IMR-90 (cell line): Measurements from ENCODE around the gene SLAMF7. TPM values are rescaled to one million over a fixed set of nuclear protein-coding genes. Genes with fewer than 3 reads are reported as not detected.

ENCODE experiments used
- ATAC-seq: fragments of 200-7000 bp; cut with Tn5 transposase; 2 replicates; pipeline ENCODE4 v1.9.1; 2020; ENCODE audit warnings: low read depth, mild to moderate bottlenecking, moderate library complexity
- BruUV-seq: library from RNA; stranded (reverse); fragments of 400-500 nt; replicated peaks from 2 replicates; lab custom pipeline; 2021; lab: Mats Ljungman, UMichigan
- CTCF ChIA-PET: fragments of 300-600 bp; formaldehyde crosslinking; extraction: SDS; loops from one replicate; lab custom pipeline; 2021; ENCODE audit warnings: antibody characterized with exemption; lab: Yijun Ruan, JAX
- POLR2A ChIA-PET: fragments of 300-600 bp; sonication (Branson Sonifier 250); formaldehyde crosslinking; loops from one replicate; lab custom pipeline; 2022; ENCODE audit warnings: antibody characterized with exemption; ENCODE audit not compliant: unreplicated experiment; lab: Charles Lee
- DNase-seq: peaks from one replicate; pipeline ENCODE4 v3.0.0; 2013
- H2AFZ ChIP-seq: replicated peaks from 2 replicates; pipeline ENCODE3; 2013; ENCODE audit warnings: low read length, mild to moderate bottlenecking; ENCODE audit not compliant: poor library complexity
- H2AK5ac ChIP-seq: 2 replicates; pipeline ENCODE4 v1.6.1; 2013; ENCODE audit warnings: low read depth, low read length, inconsistent platforms
- H2AK9ac ChIP-seq: replicated peaks from 2 replicates; pipeline ENCODE3; 2013; ENCODE audit warnings: mild to moderate bottlenecking, low read depth, low read length, moderate library complexity; ENCODE audit not compliant: poor library complexity
- H2BK120ac ChIP-seq: 2 replicates; pipeline ENCODE4 v1.6.1; 2013; ENCODE audit warnings: low read depth, low read length, inconsistent platforms
- H2BK15ac ChIP-seq: 3 replicates; pipeline ENCODE4 v1.6.1; 2013; ENCODE audit warnings: low read depth, low read length, inconsistent platforms
- H2BK20ac ChIP-seq: 2 replicates; pipeline ENCODE4 v1.6.1; 2013; ENCODE audit warnings: low read depth, mild to moderate bottlenecking, inconsistent platforms, low read length, moderate library complexity
- H2BK5ac ChIP-seq: 2 replicates; pipeline ENCODE4 v1.6.1; 2013; ENCODE audit warnings: mild to moderate bottlenecking, low read depth, low read length, inconsistent platforms; ENCODE audit not compliant: poor library complexity, severe bottlenecking
- H3K14ac ChIP-seq: replicated peaks from 2 replicates; pipeline ENCODE4 v1.6.1; 2013; ENCODE audit warnings: low read depth, low read length, inconsistent platforms
- H3K18ac ChIP-seq: 2 replicates; pipeline ENCODE4 v1.6.1; 2013; ENCODE audit warnings: low read depth, low read length, control low read depth
- H3K23ac ChIP-seq: 2 replicates; pipeline ENCODE4 v1.6.1; 2013; ENCODE audit warnings: low read depth, low read length, inconsistent platforms
- H3K27ac ChIP-seq: 2 replicates; pipeline ENCODE4 v1.5.1; 2013; ENCODE audit warnings: mild to moderate bottlenecking, control low read depth, low read length; ENCODE audit not compliant: insufficient read depth
- H3K27me3 ChIP-seq: 2 replicates; pipeline ENCODE4 v1.6.1; 2013; ENCODE audit warnings: low read length; ENCODE audit not compliant: control insufficient read depth, insufficient read depth
- H3K36me3 ChIP-seq: 2 replicates; pipeline ENCODE4 v1.6.1; 2013; ENCODE audit warnings: low read length, mixed read lengths; ENCODE audit not compliant: control insufficient read depth, insufficient read depth
- H3K4ac ChIP-seq: 2 replicates; pipeline ENCODE4 v1.6.1; 2013; ENCODE audit warnings: low read depth, low read length, inconsistent platforms
- H3K4me1 ChIP-seq: 2 replicates; pipeline ENCODE4 v1.6.1; 2013; ENCODE audit warnings: low read length, mixed read lengths; ENCODE audit not compliant: control insufficient read depth, insufficient read depth
- H3K4me2 ChIP-seq: 2 replicates; pipeline ENCODE4 v1.6.1; 2013; ENCODE audit warnings: low read depth, mild to moderate bottlenecking, control low read depth, low read length, moderate library complexity
- H3K4me3 ChIP-seq: 2 replicates; pipeline ENCODE4 v1.5.1; 2013; ENCODE audit warnings: low read depth, mild to moderate bottlenecking, control low read depth, low read length, moderate library complexity; ENCODE audit not compliant: insufficient read depth
- H3K56ac ChIP-seq: 2 replicates; pipeline ENCODE4 v1.6.1; 2013; ENCODE audit warnings: low read length, inconsistent platforms; ENCODE audit not compliant: insufficient read depth; ENCODE audit errors: extremely low read depth
- H3K79me1 ChIP-seq, 2 experiments: 2 replicates each; pipeline ENCODE4 v1.6.1; 2013; ENCODE audit warnings: low read length in 2 of 2, inconsistent platforms in 1 of 2, low read depth in 1 of 2
- H3K9ac ChIP-seq: 2 replicates; pipeline ENCODE4 v1.6.1; 2013; ENCODE audit warnings: low read depth, low read length, control low read depth
- H3K9me1 ChIP-seq: 2 replicates; pipeline ENCODE4 v1.6.1; 2013; ENCODE audit warnings: low read length, inconsistent platforms; ENCODE audit not compliant: insufficient read depth
- H3K9me3 ChIP-seq: 2 replicates; pipeline ENCODE4 v1.6.1; 2013; ENCODE audit warnings: low read length; ENCODE audit not compliant: control insufficient read depth, insufficient read depth
- H4K20me1 ChIP-seq: 2 replicates; pipeline ENCODE4 v1.6.1; 2013; ENCODE audit warnings: low read length, inconsistent platforms; ENCODE audit not compliant: insufficient read depth
- H4K5ac ChIP-seq: 2 replicates; pipeline ENCODE4 v1.6.1; 2013; ENCODE audit warnings: mild to moderate bottlenecking, low read depth, low read length, control low read depth
- H4K8ac ChIP-seq, 2 experiments: 2 replicates each; pipeline ENCODE4 v1.6.1; 2013; ENCODE audit warnings: low read depth in 2 of 2, low read length in 2 of 2, control low read depth in 1 of 2, inconsistent platforms in 1 of 2
- H4K91ac ChIP-seq: 2 replicates; pipeline ENCODE4 v1.6.1; 2013; ENCODE audit warnings: low read depth, low read length, inconsistent platforms; ENCODE audit not compliant: insufficient read depth
- BHLHE40 ChIP-seq: fragments of 150-350 bp; IDR thresholded peaks from 2 replicates; pipeline ENCODE4 v1.6.1; 2016; ENCODE audit warnings: mild to moderate bottlenecking, low read depth, low read length
- CEBPB ChIP-seq: IDR thresholded peaks from 2 replicates; pipeline ENCODE4 v1.6.1; 2012; ENCODE audit warnings: low read depth, low read length, improper control_type of control experiment
- CHD1 ChIP-seq: IDR thresholded peaks from 2 replicates; pipeline ENCODE4 v1.6.1; 2012; ENCODE audit warnings: low read depth, low read length, improper control_type of control experiment
- FOS ChIP-seq: fragments of 150-350 bp; IDR thresholded peaks from 2 replicates; pipeline ENCODE4 v1.6.1; 2016; ENCODE audit warnings: low read depth, low read length
- MAFK ChIP-seq: IDR thresholded peaks from 2 replicates; pipeline ENCODE4 v1.6.1; 2012; ENCODE audit warnings: low read depth, low read length, improper control_type of control experiment
- MXI1 ChIP-seq: IDR thresholded peaks from 2 replicates; pipeline ENCODE4 v1.6.1; 2012; ENCODE audit warnings: low read depth, mild to moderate bottlenecking, low read length, moderate library complexity, borderline replicate concordance
- NFE2L2 ChIP-seq: fragments of 150-350 bp; IDR thresholded peaks from 2 replicates; pipeline ENCODE4 v1.6.1; 2016; ENCODE audit warnings: low read depth, mild to moderate bottlenecking, low read length
- POLR2A ChIP-seq: IDR thresholded peaks from 2 replicates; pipeline ENCODE4 v1.6.1; 2012; ENCODE audit warnings: mild to moderate bottlenecking, low read depth, low read length
- RCOR1 ChIP-seq: IDR thresholded peaks from 2 replicates; pipeline ENCODE4 v1.6.1; 2012; ENCODE audit warnings: mild to moderate bottlenecking, low read length, improper control_type of control experiment; ENCODE audit not compliant: insufficient replicate concordance
- RFX5 ChIP-seq: IDR thresholded peaks from 2 replicates; pipeline ENCODE4 v1.8.0; 2012; ENCODE audit warnings: low read depth, mild to moderate bottlenecking, low read length, moderate library complexity
- SMC3 ChIP-seq: fragments of 150-350 bp; IDR thresholded peaks from 2 replicates; pipeline ENCODE4 v1.6.1; 2016; ENCODE audit warnings: low read depth, mild to moderate bottlenecking, antibody characterized with exemption, low read length, moderate library complexity
- WGBS, 2 experiments: methylation state at CpG; one replicate each; pipeline versions ENCODE4 v1.1.5 to v1.1.7; 2013; ENCODE audit warnings: missing lambda C conversion rate in 2 of 2; ENCODE audit not compliant: insufficient read length in 1 of 2; ENCODE audit errors: extremely low coverage in 2 of 2; 5-methylcytosine and 5-hydroxymethylcytosine counted together
- dilution Hi-C: fragments of 300-500 bp; cut with HindIII; formaldehyde crosslinking; loops from one replicate; pipeline ENCODE4 v1.14.3; 2018; ENCODE audit warnings: low sequenced_read_pairs; ENCODE audit not compliant: unreplicated experiment
- in situ Hi-C: fragments of 300-500 bp; cut with MboI; formaldehyde crosslinking; loops from 3 replicates; pipeline ENCODE4 v1.14.3; 2019; ENCODE audit warnings: low sequenced_read_pairs, inconsistent platforms, mixed read lengths
- intact Hi-C: fragments of 100-400 bp; cut with micrococcal nuclease; formaldehyde crosslinking; loops from 2 replicates; pipeline ENCODE4 v1.10.0; 2022
- polyA plus RNA-seq, 3 experiments: library from polyadenylated mRNA; depleted of rRNA; stranded (reverse); fragments of >200 nt; gene quantifications; 2 replicates each; pipeline ENCODE4 v1.2.3, GENCODE V29; 2012; ENCODE audit warnings: low replicate concordance in 1 of 3
- total RNA-seq: library from RNA; depleted of rRNA; stranded (reverse); fragments of >200 nt; gene quantifications from 2 replicates; pipeline ENCODE4 v1.2.3, GENCODE V29; 2012
- TF ChIP-seq, protein P1 (sequence below): fragments of 150-350 bp; IDR thresholded peaks from 2 replicates; pipeline ENCODE4 v1.6.1; 2017; ENCODE audit warnings: mild to moderate bottlenecking, antibody characterized with exemption, low read length, low read depth
- TF ChIP-seq, protein P2 (sequence below): conservative IDR thresholded peaks from 2 replicates; pipeline ENCODE4 v1.5.1; 2012; ENCODE audit warnings: mild to moderate bottlenecking, low read depth, low read length, improper control_type of control experiment
- TF ChIP-seq, protein P3 (sequence below): fragments of 150-350 bp; IDR thresholded peaks from 2 replicates; pipeline ENCODE4 v1.6.1; 2016; ENCODE audit warnings: low read depth, mild to moderate bottlenecking, low read length, moderate library complexity, borderline replicate concordance

SLAMF7 gene
- total and polyA plus RNA-seq, 2 of the 4 experiments (the other 2 are of a cell fraction) = not detected

DNA sequence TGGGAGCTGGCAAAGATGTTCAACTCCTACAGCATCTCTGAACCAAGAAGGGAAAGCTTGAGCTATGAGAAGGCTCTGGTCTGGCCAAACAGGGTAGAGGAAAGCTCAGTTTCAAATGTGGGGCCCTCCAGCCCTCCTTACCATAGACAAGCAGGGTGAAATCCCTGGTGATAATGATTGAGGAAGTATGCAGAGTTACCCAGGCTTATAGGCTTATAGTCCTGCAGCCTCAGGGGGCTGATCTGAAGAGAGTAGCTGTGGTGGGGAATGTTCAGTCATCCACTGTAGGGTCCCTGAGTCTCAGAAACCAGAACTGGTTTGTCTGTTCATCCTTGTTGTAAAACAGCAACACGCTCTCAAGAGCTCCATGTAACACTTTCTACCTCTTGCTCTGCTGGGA lies 37.1 kb downstream of the SLAMF7 start:
- Histone ChIP-seq H3K9me1 (no peaks in the 10 kb centered on the region), H2AK5ac (no peak overlapping the region), H3K27me3 (no peaks in the 10 kb centered on the region), H3K9ac (no peak overlapping the region), H4K91ac (no peak overlapping the region), H2BK120ac (no peak overlapping the region), H3K56ac (no peak overlapping the region), H3K18ac (no peak overlapping the region), H3K36me3 (no peaks in the 10 kb centered on the region), H3K4ac (no peak overlapping the region), H3K4me1 (no peaks in the 10 kb centered on the region), H2AFZ (no peak overlapping the region), H4K5ac (no peak overlapping the region), H2BK5ac (no peak overlapping the region), H3K9me3 (no peaks in the 10 kb centered on the region), H3K14ac (no peak overlapping the region), H3K23ac (no peak overlapping the region), H3K4me2 (no peak overlapping the region), H2BK15ac (no peak overlapping the region), H3K79me1 (no peaks in the 10 kb centered on the region), H2AK9ac (no peak overlapping the region), H2BK20ac (no peak overlapping the region), H4K20me1 (no peaks in the 10 kb centered on the region), H4K8ac (no peak overlapping the region), H3K4me3 (no peak overlapping the region), H3K27ac (no peak overlapping the region)
- dilution Hi-C loops (no loop called here), in situ Hi-C loops (no loop called here), intact Hi-C loops (no loop called here)
- ATAC-seq (no peak), DNase-seq (no peak)
- CTCF ChIA-PET = no interaction called here
- BruUV-seq = no TSS peak
- TF ChIP-seq, protein P1, sequence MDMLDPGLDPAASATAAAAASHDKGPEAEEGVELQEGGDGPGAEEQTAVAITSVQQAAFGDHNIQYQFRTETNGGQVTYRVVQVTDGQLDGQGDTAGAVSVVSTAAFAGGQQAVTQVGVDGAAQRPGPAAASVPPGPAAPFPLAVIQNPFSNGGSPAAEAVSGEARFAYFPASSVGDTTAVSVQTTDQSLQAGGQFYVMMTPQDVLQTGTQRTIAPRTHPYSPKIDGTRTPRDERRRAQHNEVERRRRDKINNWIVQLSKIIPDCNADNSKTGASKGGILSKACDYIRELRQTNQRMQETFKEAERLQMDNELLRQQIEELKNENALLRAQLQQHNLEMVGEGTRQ = no peak
- TF ChIP-seq POLR2A (no peak), NFE2L2 (no peak), BHLHE40 (no peak), MAFK (no peak), RFX5 (no peak), FOS (no peak), CHD1 (no peak), SMC3 (no peak), CEBPB (no peak), RCOR1 (no peak), MXI1 (no peak)
- TF ChIP-seq, protein P2, sequence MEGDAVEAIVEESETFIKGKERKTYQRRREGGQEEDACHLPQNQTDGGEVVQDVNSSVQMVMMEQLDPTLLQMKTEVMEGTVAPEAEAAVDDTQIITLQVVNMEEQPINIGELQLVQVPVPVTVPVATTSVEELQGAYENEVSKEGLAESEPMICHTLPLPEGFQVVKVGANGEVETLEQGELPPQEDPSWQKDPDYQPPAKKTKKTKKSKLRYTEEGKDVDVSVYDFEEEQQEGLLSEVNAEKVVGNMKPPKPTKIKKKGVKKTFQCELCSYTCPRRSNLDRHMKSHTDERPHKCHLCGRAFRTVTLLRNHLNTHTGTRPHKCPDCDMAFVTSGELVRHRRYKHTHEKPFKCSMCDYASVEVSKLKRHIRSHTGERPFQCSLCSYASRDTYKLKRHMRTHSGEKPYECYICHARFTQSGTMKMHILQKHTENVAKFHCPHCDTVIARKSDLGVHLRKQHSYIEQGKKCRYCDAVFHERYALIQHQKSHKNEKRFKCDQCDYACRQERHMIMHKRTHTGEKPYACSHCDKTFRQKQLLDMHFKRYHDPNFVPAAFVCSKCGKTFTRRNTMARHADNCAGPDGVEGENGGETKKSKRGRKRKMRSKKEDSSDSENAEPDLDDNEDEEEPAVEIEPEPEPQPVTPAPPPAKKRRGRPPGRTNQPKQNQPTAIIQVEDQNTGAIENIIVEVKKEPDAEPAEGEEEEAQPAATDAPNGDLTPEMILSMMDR = no peak
- TF ChIP-seq, protein P3, sequence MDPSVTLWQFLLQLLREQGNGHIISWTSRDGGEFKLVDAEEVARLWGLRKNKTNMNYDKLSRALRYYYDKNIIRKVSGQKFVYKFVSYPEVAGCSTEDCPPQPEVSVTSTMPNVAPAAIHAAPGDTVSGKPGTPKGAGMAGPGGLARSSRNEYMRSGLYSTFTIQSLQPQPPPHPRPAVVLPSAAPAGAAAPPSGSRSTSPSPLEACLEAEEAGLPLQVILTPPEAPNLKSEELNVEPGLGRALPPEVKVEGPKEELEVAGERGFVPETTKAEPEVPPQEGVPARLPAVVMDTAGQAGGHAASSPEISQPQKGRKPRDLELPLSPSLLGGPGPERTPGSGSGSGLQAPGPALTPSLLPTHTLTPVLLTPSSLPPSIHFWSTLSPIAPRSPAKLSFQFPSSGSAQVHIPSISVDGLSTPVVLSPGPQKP = no peak
- POLR2A ChIA-PET = no interaction called here
- no CpG with 5 or more reads among the region's 1 CpG for WGBS, 2 experiments
